Adipocyte (in vitro differentiated cells): ENCODE results near the gene EPS8L2.

ENCODE experiments used
- DNase-seq: peaks from one replicate; pipeline ENCODE4 v3.0.0-alpha.2; 2015; ENCODE audit warnings: low read depth
- H3K27me3 ChIP-seq: replicated peaks from 2 replicates; pipeline ENCODE4 v1.7.0; 2013; ENCODE audit warnings: mild to moderate bottlenecking, low read length, moderate library complexity; ENCODE audit not compliant: control insufficient read depth, insufficient read depth
- H3K36me3 ChIP-seq: 2 replicates; pipeline ENCODE4 v1.7.0; 2013; ENCODE audit warnings: low read length, mild to moderate bottlenecking, moderate library complexity; ENCODE audit not compliant: control insufficient read depth, insufficient read depth, severe bottlenecking
- H3K4me1 ChIP-seq: 2 replicates; pipeline ENCODE4 v1.7.0; 2013; ENCODE audit warnings: mild to moderate bottlenecking, low read length, moderate library complexity; ENCODE audit not compliant: control insufficient read depth, insufficient read depth
- H3K4me3 ChIP-seq: 2 replicates; pipeline ENCODE4 v1.7.0; 2013; ENCODE audit warnings: mild to moderate bottlenecking, low read length, moderate library complexity
- H3K9ac ChIP-seq: 2 replicates; pipeline ENCODE4 v1.7.0; 2013; ENCODE audit warnings: mild to moderate bottlenecking, low read length, moderate library complexity
- H3K9me3 ChIP-seq: 2 replicates; pipeline ENCODE4 v1.7.0; 2013; ENCODE audit warnings: mild to moderate bottlenecking, low read length, moderate library complexity; ENCODE audit not compliant: control insufficient read depth

Gene EPS8L2

GRCh38 chr11:706957-707816 lies 1.2 kb downstream of the EPS8L2 start:
- H3K36me3 ChIP-seq, result peaks cover 9% of the 10 kb centered on the region
- DNase-seq, result peak; percentile 36
- no peaks in the 10 kb centered on the region for H3K27me3 ChIP-seq
- H3K4me3 ChIP-seq, result peak overlapping the region; percentile 89
- peak overlapping the region; percentile 95 for H3K9ac ChIP-seq
- H3K4me1 ChIP-seq, result peaks cover 40% of the 10 kb centered on the region
- no peaks in the 10 kb centered on the region for H3K9me3 ChIP-seq

GRCh38 chr11:707817-708420 lies 1.9 kb downstream of the EPS8L2 start:
- no peak for DNase-seq
- Histone ChIP-seq H3K27me3 (no peaks in the 10 kb centered on the region), H3K36me3 (peaks cover 9% of the 10 kb centered on the region), H3K9me3 (no peaks in the 10 kb centered on the region), H3K4me1 (peaks cover 36% of the 10 kb centered on the region), H3K9ac (peak overlapping the region; percentile 95), H3K4me3 (peak overlapping the region; percentile 89)

DNA sequence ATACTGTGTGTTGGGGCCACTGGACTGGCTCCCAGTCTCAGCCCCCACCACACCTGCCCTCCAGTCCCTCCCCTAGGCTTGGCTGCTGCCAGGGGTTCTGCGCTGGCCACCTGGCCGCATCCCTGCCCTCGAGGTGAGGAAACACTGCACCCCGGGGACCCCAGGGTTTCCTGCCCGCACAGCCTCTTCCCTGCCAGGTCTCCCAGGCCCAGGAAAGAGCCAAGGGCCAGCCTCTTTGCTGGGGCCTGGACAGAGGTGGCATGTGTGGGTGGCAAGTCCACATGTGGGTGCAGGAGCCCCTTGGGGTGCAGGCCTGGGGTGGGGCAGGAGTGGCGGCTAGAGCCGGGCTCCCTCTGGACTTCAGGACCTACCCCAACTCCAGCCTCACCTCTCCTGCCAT lies 2.5 kb downstream of the EPS8L2 start:
- peaks cover 32% of the 10 kb centered on the region for H3K4me1 ChIP-seq
- no peak overlapping the region for H3K9ac ChIP-seq
- no peaks in the 10 kb centered on the region for H3K27me3 ChIP-seq
- no peaks in the 10 kb centered on the region for H3K9me3 ChIP-seq
- no peak overlapping the region for H3K4me3 ChIP-seq
- peaks cover 9% of the 10 kb centered on the region for H3K36me3 ChIP-seq
- no peak for DNase-seq

- H3K36me3 ChIP-seq, result peaks cover 6% of the 10 kb centered on the region
- H3K4me3 ChIP-seq, result no peak overlapping the region
- no peaks in the 10 kb centered on the region for H3K27me3 ChIP-seq
- DNase-seq, result no peak
- H3K4me1 ChIP-seq, result peaks cover 32% of the 10 kb centered on the region
- H3K9me3 ChIP-seq, result no peaks in the 10 kb centered on the region
- no peak overlapping the region for H3K9ac ChIP-seq
Observed at GRCh38 chr11:709109-709997, 3.3 kb downstream of the EPS8L2 start.

DNA sequence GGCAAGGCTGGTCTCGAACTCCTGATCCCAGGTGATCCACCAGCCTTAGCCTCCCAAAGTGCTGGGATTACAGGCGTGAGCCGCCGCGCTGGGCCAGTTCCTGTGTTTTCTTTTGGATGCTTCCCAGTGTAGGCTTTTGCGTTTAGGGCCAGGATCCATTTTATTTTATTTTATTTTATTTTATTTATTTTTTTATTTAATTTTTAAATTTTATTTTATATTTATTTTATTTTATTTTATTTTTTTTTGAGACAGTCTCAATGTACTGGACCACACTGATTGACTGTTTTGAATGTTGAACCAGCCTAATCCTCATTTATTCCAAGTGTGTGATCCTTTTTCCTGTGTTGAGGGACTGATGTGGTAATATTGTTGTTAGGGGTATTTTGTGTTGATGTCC lies 8.4 kb downstream of the EPS8L2 start:
- H3K9me3 ChIP-seq, result no peaks in the 10 kb centered on the region
- DNase-seq, result no peak
- H3K27me3 ChIP-seq, result no peaks in the 10 kb centered on the region
- H3K36me3 ChIP-seq, result no peaks in the 10 kb centered on the region
- H3K9ac ChIP-seq, result no peak overlapping the region
- H3K4me1 ChIP-seq, result peaks cover 16% of the 10 kb centered on the region
- no peak overlapping the region for H3K4me3 ChIP-seq

DNA sequence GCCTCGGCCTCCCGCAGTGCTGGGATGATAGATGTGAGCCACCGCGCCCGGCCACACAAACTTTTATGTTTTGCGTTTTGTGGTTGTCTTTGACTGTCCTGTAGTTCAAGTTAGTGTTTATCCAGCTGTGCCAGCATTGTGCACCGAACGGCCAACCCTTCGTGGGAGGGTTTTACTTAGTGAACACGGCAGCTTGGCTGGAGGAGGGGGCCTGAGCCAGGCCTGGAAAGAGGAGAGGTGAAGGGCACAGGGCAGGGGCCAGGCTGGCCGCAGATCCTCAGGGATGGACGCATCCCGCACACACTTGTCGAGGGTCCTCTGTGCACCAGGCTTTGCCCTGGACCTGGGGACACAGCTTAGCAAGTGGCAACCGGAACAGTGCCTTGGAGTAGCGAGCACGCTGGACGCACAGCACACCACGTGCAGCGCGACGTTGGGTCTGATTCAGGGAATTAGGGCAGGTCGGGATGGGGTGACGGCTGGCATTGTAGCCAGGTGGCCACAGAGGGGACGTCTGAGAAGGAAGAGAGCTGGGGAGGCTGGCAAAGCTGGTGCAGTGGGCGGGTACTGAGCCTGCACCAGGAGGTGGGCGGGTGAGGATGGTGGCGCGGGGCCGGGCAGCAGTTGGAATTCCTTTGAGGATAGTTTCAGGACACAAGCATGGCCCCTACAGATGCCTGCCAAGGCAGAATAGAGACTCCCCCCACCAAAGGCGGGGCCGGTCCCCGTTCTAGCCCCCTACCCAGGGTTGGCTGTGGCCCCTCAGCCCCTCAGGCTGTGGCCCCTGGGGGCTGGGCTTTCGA lies 13.4 kb downstream of the EPS8L2 start:
- Histone ChIP-seq H3K9me3 (no peaks in the 10 kb centered on the region), H3K4me3 (no peak overlapping the region), H3K9ac (no peak overlapping the region), H3K27me3 (no peaks in the 10 kb centered on the region), H3K4me1 (no peaks in the 10 kb centered on the region), H3K36me3 (no peaks in the 10 kb centered on the region)
- DNase-seq, result no peak

DNA sequence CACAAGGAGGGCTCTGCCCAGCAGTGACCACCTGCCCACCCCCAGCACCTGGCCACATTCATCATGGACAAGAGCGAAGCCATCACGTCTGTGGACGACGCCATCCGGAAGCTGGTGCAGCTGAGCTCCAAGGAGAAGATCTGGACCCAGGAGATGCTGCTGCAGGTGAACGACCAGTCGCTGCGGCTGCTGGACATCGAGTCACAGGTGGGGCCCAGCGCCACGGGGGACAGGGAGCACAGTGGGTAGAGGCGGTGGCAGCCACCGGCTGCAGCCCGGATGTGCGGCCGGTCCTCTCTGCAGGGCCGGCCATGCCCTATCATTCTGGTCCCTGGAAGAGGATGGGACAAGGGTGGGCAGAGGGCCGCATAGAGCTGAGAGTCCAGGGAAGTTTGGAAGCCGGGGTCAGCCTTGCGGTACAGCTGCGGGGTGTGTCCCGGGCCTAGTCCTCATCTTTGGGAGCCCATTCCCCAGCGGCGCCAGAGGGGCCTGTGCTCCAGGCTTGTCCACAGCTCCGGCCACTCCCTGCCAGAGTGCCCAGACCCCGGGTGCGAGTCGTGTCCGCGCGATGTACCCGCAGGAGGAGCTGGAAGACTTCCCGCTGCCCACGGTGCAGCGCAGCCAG lies 14.1 kb downstream of the EPS8L2 start:
- Histone ChIP-seq H3K4me1 (no peaks in the 10 kb centered on the region), H3K9ac (no peak overlapping the region), H3K36me3 (no peaks in the 10 kb centered on the region), H3K4me3 (no peak overlapping the region), H3K9me3 (no peaks in the 10 kb centered on the region), H3K27me3 (no peaks in the 10 kb centered on the region)
- DNase-seq, result no peak

DNA sequence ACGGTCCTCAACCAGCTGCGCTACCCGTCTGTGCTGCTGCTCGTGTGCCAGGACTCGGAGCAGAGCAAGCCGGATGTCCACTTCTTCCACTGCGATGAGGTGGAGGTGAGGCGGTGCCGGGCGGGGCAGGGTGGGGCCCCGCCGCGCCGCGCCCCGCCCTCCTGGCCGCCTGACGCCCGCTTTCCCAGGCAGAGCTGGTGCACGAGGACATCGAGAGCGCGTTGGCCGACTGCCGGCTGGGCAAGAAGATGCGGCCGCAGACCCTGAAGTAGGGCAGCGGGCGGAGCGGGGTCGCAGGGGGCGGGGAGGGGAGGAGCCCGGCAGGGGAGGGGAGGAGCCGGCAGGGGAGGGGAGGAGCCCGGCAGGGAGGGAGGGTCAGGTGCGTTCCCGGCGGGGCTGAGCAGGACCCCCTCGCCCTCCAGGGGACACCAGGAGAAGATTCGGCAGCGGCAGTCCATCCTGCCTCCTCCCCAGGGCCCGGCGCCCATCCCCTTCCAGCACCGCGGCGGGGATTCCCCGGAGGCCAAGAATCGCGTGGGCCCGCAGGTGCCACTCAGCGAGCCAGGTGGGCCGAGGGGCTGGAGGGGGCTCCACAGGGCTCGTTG lies 14.7 kb downstream of the EPS8L2 start:
- no peak for DNase-seq
- Histone ChIP-seq H3K9me3 (no peaks in the 10 kb centered on the region), H3K4me3 (no peak overlapping the region), H3K4me1 (no peaks in the 10 kb centered on the region), H3K9ac (no peak overlapping the region), H3K27me3 (no peaks in the 10 kb centered on the region), H3K36me3 (no peaks in the 10 kb centered on the region)

DNA sequence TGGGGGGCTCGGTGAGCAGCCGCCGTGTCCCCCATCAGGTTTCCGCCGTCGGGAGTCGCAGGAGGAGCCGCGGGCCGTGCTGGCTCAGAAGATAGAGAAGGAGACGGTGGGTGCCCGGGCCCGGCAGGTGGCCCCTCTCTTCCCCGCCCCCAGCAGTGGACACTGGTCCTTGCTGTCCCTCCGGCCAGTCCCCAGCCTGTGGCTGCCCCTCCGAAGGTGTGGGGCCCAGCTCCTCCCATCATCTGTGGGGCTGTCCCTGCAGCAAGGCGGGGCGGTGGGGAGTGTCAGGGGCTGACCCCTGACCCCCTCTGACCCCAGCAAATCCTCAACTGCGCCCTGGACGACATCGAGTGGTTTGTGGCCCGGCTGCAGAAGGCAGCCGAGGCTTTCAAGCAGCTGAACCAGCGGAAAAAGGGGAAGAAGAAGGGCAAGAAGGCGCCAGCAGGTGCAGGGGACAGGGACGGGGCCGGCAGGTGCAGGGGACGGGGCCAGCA lies 15.3 kb downstream of the EPS8L2 start:
- Histone ChIP-seq H3K27me3 (no peaks in the 10 kb centered on the region), H3K36me3 (no peaks in the 10 kb centered on the region), H3K9ac (no peak overlapping the region), H3K9me3 (no peaks in the 10 kb centered on the region), H3K4me1 (no peaks in the 10 kb centered on the region), H3K4me3 (no peak overlapping the region)
- no peak for DNase-seq

- DNase-seq, result no peak
- no peaks in the 10 kb centered on the region for H3K9me3 ChIP-seq
- no peak overlapping the region for H3K4me3 ChIP-seq
- H3K36me3 ChIP-seq, result no peaks in the 10 kb centered on the region
- peaks cover 4% of the 10 kb centered on the region for H3K4me1 ChIP-seq
- no peak overlapping the region for H3K9ac ChIP-seq
- H3K27me3 ChIP-seq, result no peaks in the 10 kb centered on the region
Observed at GRCh38 chr11:721741-722345, 15.8 kb downstream of the EPS8L2 start.
